Sigmoid colon (tissue), 7 donors: ENCODE data around the gene WT1. TPM values are rescaled to one million over a fixed set of nuclear protein-coding genes. Genes with fewer than 3 reads are reported as not detected.

Experiments used
- DNase-seq: peaks from one replicate; pipeline ENCODE4 v3.0.0-alpha.2; 2019
- H3K27ac ChIP-seq, 4 donors: fragments of 200-600 bp; sonication (generic); one replicate each; pipeline ENCODE4 v1.5.1; 2016 to 2019; ENCODE audit warnings: mild to moderate bottlenecking in 1 of 4
- H3K27me3 ChIP-seq, 3 donors: fragments of 200-600 bp; sonication (generic); one replicate each; pipeline ENCODE4 v1.5.1; 2019; ENCODE audit warnings: mild to moderate bottlenecking in 1 of 3
- H3K36me3 ChIP-seq, 4 donors: fragments of 200-600 bp; sonication (generic); one replicate each; pipeline ENCODE4 v1.5.1; 2016 to 2019
- H3K4me1 ChIP-seq, 4 donors: fragments of 200-600 bp; sonication (generic); one replicate each; pipeline ENCODE4 v1.5.1; 2017 to 2019
- H3K4me3 ChIP-seq, 4 donors: fragments of 200-600 bp; sonication (generic); one replicate each; pipeline ENCODE4 v1.5.1; 2017 to 2019; ENCODE audit warnings: mild to moderate bottlenecking in 2 of 4, moderate library complexity in 1 of 4
- H3K9me3 ChIP-seq, 4 donors: fragments of 200-600 bp in 3 of 4; sonication (generic) in 3 of 4; one replicate each; pipeline versions ENCODE4 v1.5.1 to v1.6.1; 2013 to 2019
- CTCF ChIP-seq, 4 experiments: fragments of 450-650 bp in 3 of 4; fragments of 200-600 bp in 1 of 4; IDR thresholded peaks; one replicate each; pipeline ENCODE4 v1.5.1; 2016 to 2019; ENCODE audit warnings: antibody characterized with exemption in 4 of 4, mild to moderate bottlenecking in 3 of 4, moderate library complexity in 2 of 4
- EP300 ChIP-seq, 4 donors: sonication (generic); formaldehyde crosslinking; IDR thresholded peaks; one replicate each; pipeline ENCODE4 v1.6.1; 2017; ENCODE audit warnings: antibody characterized with exemption in 4 of 4
- POLR2A ChIP-seq, 2 donors: fragments of 450-650 bp; IDR thresholded peaks; one replicate each; pipeline ENCODE4 v1.6.1; 2016; ENCODE audit warnings: antibody characterized with exemption in 2 of 2, mild to moderate bottlenecking in 2 of 2, moderate library complexity in 2 of 2
- POLR2AphosphoS5 ChIP-seq, 4 donors: sonication (generic); formaldehyde crosslinking; IDR thresholded peaks; one replicate each; pipeline ENCODE4 v1.6.1; 2017; ENCODE audit warnings: antibody characterized with exemption in 4 of 4
- WGBS, 2 donors: extraction: QIAGEN DNeasy Blood & Tissue Kit; methylation state at CpG; one replicate each; pipeline ENCODE4 v1.1.7; 2013; 5-methylcytosine and 5-hydroxymethylcytosine counted together
- intact Hi-C: fragments of 100-400 bp; cut with DNase I; formaldehyde crosslinking; loops from one replicate; pipeline ENCODE4 v1.15.1; 2023
- polyA plus RNA-seq, 3 donors: library from polyadenylated mRNA; stranded (reverse); fragments of 200-250 nt; gene quantifications; one replicate each; pipeline ENCODE4 v1.2.3, GENCODE V29; 2013
- total RNA-seq, 4 donors: library from RNA; depleted of rRNA; stranded (reverse); fragments of >200 nt; gene quantifications; one replicate each; pipeline ENCODE4 v1.1.0, GENCODE V29; 2016
- donor health status: healthy with polysubstance abuse.
- donor health status: Bipolar disorder and iron deficiency.
- donor health status: healthy.

WT1 gene
- total and polyA plus RNA-seq, 7 donors = 0.04 to 1.8 (median 1.3) TPM; not detected in 1

GRCh38 chr11:32435942-32436750 is 807 bp upstream of the WT1 start:
- Histone ChIP-seq H3K27me3 (peaks cover 49 to 100% (median 91%) of the 10 kb centered on the region in 3 donors), H3K36me3 (no peaks in the 10 kb centered on the region), H3K4me1 (peaks cover 0 to 58% (median 50%) of the 10 kb centered on the region in 4 donors), H3K27ac (no peak overlapping the region), H3K4me3 (peak overlapping the region in 2 of 4 donors; percentile 34 to 40), H3K9me3 (no peaks in the 10 kb centered on the region)
- WGBS, 2 donors = 3 to 4% methylated on average over 42 of the region's 42 CpGs
- intact Hi-C loops = no loop called here
- no peak for TF ChIP-seq POLR2AphosphoS5 (IDR thresholded peaks at IDR 0.05)
- TF ChIP-seq POLR2A (IDR thresholded peaks at IDR 0.05) = no peak
- TF ChIP-seq CTCF (IDR thresholded peaks at IDR 0.05) = no peak
- TF ChIP-seq EP300 (IDR thresholded peaks at IDR 0.05) = no peak
- DNase-seq = no peak

- Histone ChIP-seq H3K36me3 (no peaks in the 10 kb centered on the region), H3K9me3 (no peaks in the 10 kb centered on the region), H3K27ac (no peak overlapping the region), H3K27me3 (peaks cover 53 to 100% (median 91%) of the 10 kb centered on the region in 3 donors), H3K4me1 (peaks cover 0 to 58% (median 50%) of the 10 kb centered on the region in 4 donors), H3K4me3 (peak overlapping the region in 3 of 4 donors; percentile 5 to 40 (median 34))
- DNase-seq = no peak
- TF ChIP-seq EP300 (IDR thresholded peaks at IDR 0.05) (no peak), CTCF (IDR thresholded peaks at IDR 0.05) (no peak), POLR2AphosphoS5 (IDR thresholded peaks at IDR 0.05) (no peak), POLR2A (IDR thresholded peaks at IDR 0.05) (no peak)
- 1% methylated on average over 33 of the region's 33 CpGs for WGBS, 2 donors
- intact Hi-C loops = no loop called here
Measured at GRCh38 chr11:32435152-32435480, 223 bp downstream of the WT1 start.

GRCh38 chr11:32434356-32435151 is 785 bp downstream of the WT1 start:
- 3 to 4% methylated on average over 77 of the region's 77 CpGs for WGBS, 2 donors
- Histone ChIP-seq H3K27me3 (peaks cover 52 to 100% (median 89%) of the 10 kb centered on the region in 3 donors), H3K4me1 (peaks cover 0 to 58% (median 49%) of the 10 kb centered on the region in 4 donors), H3K4me3 (peak overlapping the region; percentile 4 to 40 (median 20)), H3K9me3 (no peaks in the 10 kb centered on the region), H3K36me3 (no peaks in the 10 kb centered on the region), H3K27ac (no peak overlapping the region)
- intact Hi-C loops = no loop called here
- DNase-seq = no peak
- TF ChIP-seq POLR2A (IDR thresholded peaks at IDR 0.05) = no peak
- TF ChIP-seq EP300 (IDR thresholded peaks at IDR 0.05) = no peak
- TF ChIP-seq POLR2AphosphoS5 (IDR thresholded peaks at IDR 0.05) = no peak
- no peak for TF ChIP-seq CTCF (IDR thresholded peaks at IDR 0.05)

- no peak for TF ChIP-seq POLR2A (IDR thresholded peaks at IDR 0.05)
- no peak for TF ChIP-seq EP300 (IDR thresholded peaks at IDR 0.05)
- Histone ChIP-seq H3K27ac (no peak overlapping the region), H3K4me3 (peak overlapping the region; percentile 4 to 40 (median 26)), H3K27me3 (peaks cover 48 to 100% (median 89%) of the 10 kb centered on the region in 3 donors), H3K36me3 (no peaks in the 10 kb centered on the region), H3K4me1 (peaks cover 0 to 53% (median 43%) of the 10 kb centered on the region in 4 donors), H3K9me3 (no peaks in the 10 kb centered on the region)
- intact Hi-C loops = no loop called here
- WGBS, 2 donors = 9 to 12% methylated on average over 25 of the region's 25 CpGs
- DNase-seq = no peak
Measured at GRCh38 chr11:32433914-32434355, 1.4 kb downstream of the WT1 start.
